ENCODE results near the gene HTR3C.

Gene HTR3C

DNA sequence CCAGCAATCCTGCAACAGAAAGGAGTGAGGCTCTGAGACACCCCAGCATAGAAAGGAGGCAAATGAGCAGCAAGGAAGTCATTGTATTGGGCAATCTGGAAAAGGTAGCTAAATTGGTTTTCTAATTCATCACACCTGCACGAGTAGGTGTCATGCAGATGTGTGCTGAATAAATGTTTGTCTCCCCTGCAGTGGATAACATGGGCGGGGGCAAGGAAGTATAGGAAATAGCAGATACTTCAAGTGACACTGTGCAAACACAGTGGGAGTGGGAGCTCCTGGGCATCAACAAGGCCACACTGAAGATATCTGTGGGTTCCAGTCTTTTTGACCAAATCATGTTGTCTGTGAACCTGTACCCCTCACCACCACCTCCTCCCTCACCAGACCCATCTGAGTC, 29.6 kb downstream of the HTR3C start:
- no peak for DNase-seq

GRCh38 chr3:184085389-184085852, 32.6 kb downstream of the HTR3C start:
- DNase-seq = no peak

GRCh38 chr3:184092199-184092598, 39.4 kb downstream of the HTR3C start:
- no peak for DNase-seq

- no peak for DNase-seq
Observed at GRCh38 chr3:184096811-184097383, 44.0 kb downstream of the HTR3C start, which contains the start of gene HTR3E. HTR3E (plus strand) TSS chr3:184097064; CDS start chr3:184097530, 466 bp downstream.

- no peak for DNase-seq
Observed at GRCh38 chr3:184097556-184097955, 44.7 kb downstream of the HTR3C start.

- no peak for DNase-seq
Observed at GRCh38 chr3:184099806-184100686, 47.2 kb downstream of the HTR3C start.

Measured in nucleus accumbens (tissue), 56 donors.